WTC11 (cell line): Measurements from ENCODE around the gene DUSP9. TPM values are rescaled to one million over a fixed set of nuclear protein-coding genes. Genes with fewer than 3 reads are reported as not detected.
A peak's percentile ranks its signal among the peaks of the same experiment; 100 is the strongest.
"Not testable (repeated sequence)": the region's sequence is repeated elsewhere in the genome, so short reads cannot be mapped to it uniquely, and the experiment has no call there.

Source experiments
- ATAC-seq: fragments of 200-7000 bp; cut with Tn5 transposase; 2 replicates; pipeline ENCODE4 v1.10.0; 2021; ENCODE audit warnings: mild to moderate bottlenecking, moderate library complexity
- CTCF ChIA-PET: fragments of 300-600 bp; sonication (Branson Sonifier 250); formaldehyde crosslinking; loops from one replicate; lab custom pipeline; 2021; ENCODE audit warnings: antibody characterized with exemption; lab: Charles Lee
- POLR2A ChIA-PET: fragments of 350-600 bp; sonication (Branson Sonifier 250); formaldehyde crosslinking; loops from one replicate; lab custom pipeline; 2021; ENCODE audit warnings: antibody characterized with exemption; lab: Charles Lee
- DNase-seq: peaks from one replicate; pipeline ENCODE4 v3.0.0; 2021; ENCODE audit warnings: low spot score
- H3K27ac Mint-ChIP-seq: 2 replicates; pipeline ENCODE4 v1.8.0; 2021; ENCODE audit warnings: mixed read lengths
- H3K27me3 Mint-ChIP-seq: 2 replicates; pipeline ENCODE4 v1.8.0; 2021; ENCODE audit warnings: low read depth, mild to moderate bottlenecking, moderate library complexity, mixed read lengths
- H3K36me3 Mint-ChIP-seq: 2 replicates; pipeline ENCODE4 v1.8.0; 2021; ENCODE audit warnings: mixed read lengths
- H3K4me1 Mint-ChIP-seq: 2 replicates; pipeline ENCODE4 v1.8.0; 2022; ENCODE audit warnings: mixed read lengths
- H3K4me3 Mint-ChIP-seq: 2 replicates; pipeline ENCODE4 v1.8.0; 2021; ENCODE audit warnings: mild to moderate bottlenecking, moderate library complexity, mixed read lengths
- H3K9me3 Mint-ChIP-seq: 2 replicates; pipeline ENCODE4 v1.8.0; 2021; ENCODE audit warnings: mixed read lengths
- AR ChIP-seq: fragments of 250-450 bp; sonication (Bioruptor Pico); IDR thresholded peaks from 2 replicates; pipeline ENCODE4 v1.9.0; 2021; ENCODE audit warnings: mild to moderate bottlenecking
- ATF1 ChIP-seq: sonication (generic); formaldehyde crosslinking; IDR thresholded peaks from 2 replicates; pipeline ENCODE4 v1.8.1; 2023; ENCODE audit warnings: mild to moderate bottlenecking, moderate library complexity, missing genetic modification reagents
- CBFB ChIP-seq: sonication (generic); formaldehyde crosslinking; IDR thresholded peaks from 2 replicates; pipeline ENCODE4 v1.8.1; 2022; ENCODE audit warnings: mild to moderate bottlenecking, low read depth, missing genetic modification reagents
- CREB1 ChIP-seq: sonication (generic); formaldehyde crosslinking; IDR thresholded peaks from 2 replicates; pipeline ENCODE4 v1.8.0; 2023; ENCODE audit warnings: mild to moderate bottlenecking, missing genetic modification reagents
- FOXP4 ChIP-seq: sonication (generic); formaldehyde crosslinking; IDR thresholded peaks from 2 replicates; pipeline ENCODE4 v1.8.0; 2022; ENCODE audit warnings: mild to moderate bottlenecking, missing genetic modification reagents
- GABPB1 ChIP-seq: sonication (generic); formaldehyde crosslinking; IDR thresholded peaks from 2 replicates; pipeline ENCODE4 v1.8.1; 2023; ENCODE audit warnings: mild to moderate bottlenecking, missing genetic modification reagents
- NFE2L1 ChIP-seq: sonication (generic); formaldehyde crosslinking; IDR thresholded peaks from 2 replicates; pipeline ENCODE4 v1.8.1; 2023; ENCODE audit warnings: missing genetic modification reagents
- RORB ChIP-seq: fragments of 250-450 bp; sonication (Bioruptor Pico); IDR thresholded peaks from 2 replicates; pipeline ENCODE4 v1.9.0; 2021; ENCODE audit warnings: mild to moderate bottlenecking
- SOX15 ChIP-seq: fragments of 250-450 bp; sonication (Bioruptor Pico); IDR thresholded peaks from 2 replicates; pipeline ENCODE4 v1.9.0; 2021; ENCODE audit warnings: mild to moderate bottlenecking
- TEAD1 ChIP-seq: sonication (generic); formaldehyde crosslinking; IDR thresholded peaks from 2 replicates; pipeline ENCODE4 v1.8.0; 2022; ENCODE audit warnings: mild to moderate bottlenecking, missing genetic modification reagents
- ZNF281 ChIP-seq: sonication (generic); formaldehyde crosslinking; IDR thresholded peaks from 2 replicates; pipeline ENCODE4 v1.8.0; 2023; ENCODE audit warnings: mild to moderate bottlenecking, missing genetic modification reagents
- ZNF317 ChIP-seq: sonication (generic); formaldehyde crosslinking; IDR thresholded peaks from 2 replicates; pipeline ENCODE4 v1.8.1; 2023; ENCODE audit warnings: low read depth, mild to moderate bottlenecking, moderate library complexity, missing genetic modification reagents, borderline replicate concordance
- ZNF416 ChIP-seq: fragments of 250-450 bp; sonication (Bioruptor Pico); IDR thresholded peaks from 2 replicates; pipeline ENCODE4 v1.9.0; 2021; ENCODE audit warnings: mild to moderate bottlenecking, inconsistent platforms
- ZNF512 ChIP-seq: sonication (generic); formaldehyde crosslinking; IDR thresholded peaks from 2 replicates; pipeline ENCODE4 v1.8.1; 2022; ENCODE audit warnings: missing genetic modification reagents, borderline replicate concordance
- total RNA-seq: library from RNA; stranded (reverse); gene quantifications from 3 replicates; pipeline ENCODE4 v1.2.3, GENCODE V29; 2021

Gene DUSP9
- total RNA-seq, 1 experiment from 2014 or later, result 2.5 TPM

- ATAC-seq (peak; percentile 40), DNase-seq (peak; percentile 42)
- Mint-ChIP-seq H3K9me3 (no peaks in the 10 kb centered on the region), H3K27me3 (no peaks in the 10 kb centered on the region), H3K27ac (no peak overlapping the region), H3K4me3 (peak overlapping the region; percentile 60), H3K36me3 (0 out of 2 replicates have a peak, but pooled peaks cover 3% of the 10 kb centered on the region), H3K4me1 (peaks cover 12% of the 10 kb centered on the region)
- TF ChIP-seq ZNF317 (CRISPR knock-in tag) (no peak), ZNF281 (no peak), RORB (CRISPR knock-in tag) (no peak)
- ChIA-PET POLR2A (no interaction called here), CTCF (interaction anchor here (0.6 to 0.8 kb wide), 3 partner anchors 10 to 38 kb away, joined by 3 to 4 read pairs (median 3); no protein-coding TSS in a partner anchor)
These were observed 42.9 kb downstream of the DUSP9 start for GRCh38 chrX:153689654-153690465.

GRCh38 chrX:153690466-153690865, 43.5 kb downstream of the DUSP9 start:
- no peak overlapping the region for H3K27ac Mint-ChIP-seq
- no peak for TF ChIP-seq ATF1 (CRISPR knock-in tag)
- no peak for TF ChIP-seq SOX15 (CRISPR knock-in tag)
- no peak for TF ChIP-seq GABPB1 (CRISPR knock-in tag)
- no peak for TF ChIP-seq FOXP4 (CRISPR knock-in tag)
- ATAC-seq (no peak), DNase-seq (no peak)
- H3K4me3 Mint-ChIP-seq, result peak overlapping the region; percentile 29; the same call in 1 of the 2 replicates
- H3K27me3 Mint-ChIP-seq, result no peaks in the 10 kb centered on the region
- H3K9me3 Mint-ChIP-seq, result no peaks in the 10 kb centered on the region
- 0 out of 2 replicates have a peak, but pooled peaks cover 3% of the 10 kb centered on the region for H3K36me3 Mint-ChIP-seq
- peaks cover 10% of the 10 kb centered on the region for H3K4me1 Mint-ChIP-seq
- CTCF ChIA-PET, result interaction anchor here (0.6 kb wide), 1 partner anchor 9 kb away, joined by 4 read pairs; no protein-coding TSS in a partner anchor
- POLR2A ChIA-PET, result no interaction called here

GRCh38 chrX:153691032-153691827, 44.2 kb downstream of the DUSP9 start:
- DNase-seq, H3K9me3 Mint-ChIP-seq, H3K4me3 Mint-ChIP-seq, POLR2A ChIA-PET, H3K4me1 Mint-ChIP-seq, CTCF ChIA-PET, H3K27me3 Mint-ChIP-seq, ATAC-seq, H3K27ac Mint-ChIP-seq, H3K36me3 Mint-ChIP-seq: not testable (repeated sequence)

GRCh38 chrX:153692003-153692402, 45.0 kb downstream of the DUSP9 start:
- H3K9me3 Mint-ChIP-seq, result no peaks in the 10 kb centered on the region
- 0 out of 2 replicates have a peak, but pooled peaks cover 3% of the 10 kb centered on the region for H3K36me3 Mint-ChIP-seq
- no peak overlapping the region for H3K4me3 Mint-ChIP-seq
- DNase-seq (no peak), ATAC-seq (no peak)
- POLR2A ChIA-PET, result interaction anchor here (0.7 kb wide), 1 partner anchor 16 kb away, joined by 3 read pairs; no protein-coding TSS in a partner anchor
- H3K27me3 Mint-ChIP-seq, result no peaks in the 10 kb centered on the region
- CTCF ChIA-PET, result no interaction called here
- H3K27ac Mint-ChIP-seq, result no peak overlapping the region; the same call in 1 of the 2 replicates
- TF ChIP-seq AR, result no peak
- no peak for TF ChIP-seq CBFB (CRISPR knock-in tag)
- TF ChIP-seq ZNF416 (CRISPR knock-in tag), result no peak
- no peak for TF ChIP-seq CREB1 (CRISPR knock-in tag)
- no peak for TF ChIP-seq NFE2L1
- no peak for TF ChIP-seq TEAD1
- no peak for TF ChIP-seq ZNF512
- H3K4me1 Mint-ChIP-seq, result no peaks in the 10 kb centered on the region
